HUES64 (cell line): ENCODE measurements around the gene MBNL2.

Experiments
- H3K27ac ChIP-seq: 2 replicates; pipeline ENCODE4 v1.7.0; 2013; ENCODE audit warnings: low read depth, low read length, inconsistent platforms
- H3K27me3 ChIP-seq: 2 replicates; pipeline ENCODE4 v1.6.1; 2013; ENCODE audit warnings: mild to moderate bottlenecking, low read length; ENCODE audit not compliant: insufficient read depth
- H3K36me3 ChIP-seq: 2 replicates; pipeline ENCODE4 v1.6.1; 2013; ENCODE audit warnings: mild to moderate bottlenecking, low read length; ENCODE audit not compliant: insufficient read depth
- H3K4me1 ChIP-seq: 2 replicates; pipeline ENCODE4 v1.6.1; 2013; ENCODE audit warnings: mild to moderate bottlenecking, low read length, moderate library complexity; ENCODE audit not compliant: insufficient read depth
- H3K4me3 ChIP-seq: 2 replicates; pipeline ENCODE4 v1.5.1; 2013; ENCODE audit warnings: mild to moderate bottlenecking, low read length, moderate library complexity
- H3K9ac ChIP-seq: 2 replicates; pipeline ENCODE4 v1.6.1; 2013; ENCODE audit warnings: mild to moderate bottlenecking, low read depth, low read length
- H3K9me3 ChIP-seq: 2 replicates; pipeline ENCODE4 v1.6.1; 2013; ENCODE audit warnings: low read depth, low read length; ENCODE audit not compliant: insufficient read depth
- WGBS: fragments of 150-250, 120-280 bp; methylation state at CpG from one replicate; pipeline ENCODE4 v1.1.7; 2013; ENCODE audit warnings: missing lambda C conversion rate; 5-methylcytosine and 5-hydroxymethylcytosine counted together

MBNL2 gene

DNA sequence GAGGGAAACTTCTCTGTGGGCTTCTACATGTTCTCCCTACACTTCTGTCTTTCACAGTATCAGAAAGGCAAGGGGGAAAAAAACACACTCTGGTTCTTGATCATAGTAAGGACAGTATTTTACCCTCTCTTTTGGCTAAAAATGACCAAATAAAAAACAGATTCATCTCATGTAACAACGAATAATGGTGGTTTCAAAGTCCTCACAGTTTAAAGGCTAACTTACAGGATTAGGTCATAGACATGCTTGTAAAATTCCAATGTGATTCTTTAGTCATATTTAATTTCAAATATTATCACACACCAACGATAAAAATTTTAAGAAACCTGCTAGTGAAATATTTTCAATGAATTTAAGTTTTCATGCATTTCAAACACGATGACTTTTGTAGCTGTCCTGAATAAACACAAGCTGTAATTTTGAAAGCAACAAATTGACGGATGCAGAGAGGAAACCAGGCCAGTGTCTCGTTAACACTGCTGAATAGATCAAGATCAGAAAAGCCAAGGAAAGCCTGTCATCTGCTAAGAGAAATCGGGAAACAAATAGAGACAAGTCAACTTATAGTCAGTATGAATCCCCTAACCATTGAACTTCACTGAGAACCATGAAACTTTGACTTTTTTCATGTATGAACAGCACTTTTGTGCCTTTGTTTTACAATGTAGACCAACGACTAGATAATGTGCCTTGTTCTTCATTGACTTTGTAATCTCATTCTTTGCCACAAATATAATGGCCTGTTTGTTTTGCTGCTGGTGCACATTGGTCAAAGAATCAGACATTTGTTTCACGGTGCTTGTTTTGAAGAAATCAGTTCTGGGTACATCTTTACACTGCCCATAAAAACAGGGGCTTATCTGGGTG, 22.0 kb downstream of the MBNL2 start:
- Histone ChIP-seq H3K36me3 (no peaks in the 10 kb centered on the region), H3K9me3 (no peaks in the 10 kb centered on the region), H3K4me1 (peaks cover 27% of the 10 kb centered on the region), H3K27me3 (peaks cover 13% of the 10 kb centered on the region; the same call in 1 of the 2 replicates), H3K9ac (no peak overlapping the region), H3K4me3 (no peak overlapping the region), H3K27ac (no peak overlapping the region)
- WGBS: 88% methylated on average over 7 of the region's 8 CpGs

DNA sequence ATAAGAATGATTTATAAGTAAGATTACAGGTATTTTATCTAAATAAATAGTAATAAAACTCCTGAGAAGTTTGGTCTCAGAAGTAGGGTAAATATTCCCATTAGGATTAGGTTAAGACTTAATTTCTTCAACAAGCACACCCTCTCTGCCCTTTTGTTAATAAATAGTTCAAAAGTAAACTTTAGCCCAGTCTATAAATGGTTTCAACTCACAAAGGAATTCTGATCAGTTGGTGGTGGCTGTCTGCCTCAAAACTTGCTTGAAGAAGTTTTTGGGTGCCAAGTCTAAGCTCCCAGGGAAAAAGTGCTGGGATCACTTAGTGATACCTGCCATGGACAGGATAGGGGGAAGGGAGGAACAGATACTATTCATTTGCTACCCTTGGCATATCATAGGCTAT, 22.9 kb downstream of the MBNL2 start:
- Histone ChIP-seq H3K36me3 (no peaks in the 10 kb centered on the region), H3K9ac (no peak overlapping the region), H3K4me1 (peaks cover 21% of the 10 kb centered on the region), H3K4me3 (no peak overlapping the region), H3K9me3 (no peaks in the 10 kb centered on the region), H3K27ac (no peak overlapping the region), H3K27me3 (peaks cover 6% of the 10 kb centered on the region; the same call in 1 of the 2 replicates)

DNA sequence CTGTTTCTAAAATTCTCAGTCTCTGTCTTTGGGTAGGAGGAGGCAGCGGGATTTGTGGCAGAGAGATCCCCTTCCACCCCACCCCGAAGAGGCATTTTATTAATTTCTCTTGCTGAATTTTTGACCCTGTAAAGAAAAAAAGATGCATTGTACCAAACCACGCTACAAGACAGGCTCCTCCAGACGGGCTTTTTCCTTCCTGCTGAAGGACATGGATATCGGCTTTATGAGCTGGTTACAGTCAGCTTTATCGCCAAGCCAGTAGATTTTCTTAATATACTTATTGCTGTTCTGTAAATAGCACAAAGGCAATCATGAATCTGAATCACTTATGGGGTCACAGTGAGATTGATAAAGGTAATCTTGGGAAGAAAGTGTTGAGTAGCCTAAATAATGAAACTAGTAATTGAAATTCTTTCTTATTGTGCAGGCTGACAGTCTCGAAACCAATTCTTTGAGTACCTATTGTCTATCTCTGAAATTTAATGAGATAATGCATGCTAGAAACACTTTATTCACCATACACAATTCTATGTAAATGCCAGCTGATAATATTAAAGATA, 24.5 kb downstream of the MBNL2 start:
- Histone ChIP-seq H3K36me3 (no peaks in the 10 kb centered on the region), H3K4me1 (peaks cover 9% of the 10 kb centered on the region; the same call in 1 of the 2 replicates), H3K4me3 (no peak overlapping the region), H3K9me3 (no peaks in the 10 kb centered on the region), H3K27me3 (peaks cover 4% of the 10 kb centered on the region; the same call in 1 of the 2 replicates), H3K27ac (no peak overlapping the region), H3K9ac (no peak overlapping the region)
- 95% methylated on average over 7 of the region's 7 CpGs for WGBS

DNA sequence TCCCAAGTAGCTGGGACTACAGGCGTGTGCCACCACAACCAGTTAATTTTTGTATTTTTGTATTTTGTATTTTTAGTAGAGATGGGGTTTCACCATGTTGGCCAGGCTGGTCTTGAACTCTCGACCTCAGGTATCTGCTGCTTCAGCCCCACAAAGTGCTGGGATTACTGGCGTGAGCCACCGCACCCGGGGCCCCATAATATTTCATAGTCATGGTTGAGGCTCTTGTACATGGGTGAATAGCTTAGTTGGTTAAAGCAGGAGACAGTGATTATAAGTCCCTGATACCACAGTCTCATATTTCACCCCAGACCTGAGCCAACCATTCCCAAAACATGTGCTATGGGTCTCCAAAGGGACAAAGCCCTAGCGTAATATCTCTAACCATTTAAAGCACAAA, 26.1 kb downstream of the MBNL2 start:
- H3K4me3 ChIP-seq: no peak overlapping the region
- no peaks in the 10 kb centered on the region for H3K9me3 ChIP-seq
- H3K36me3 ChIP-seq: no peaks in the 10 kb centered on the region
- no peaks in the 10 kb centered on the region for H3K27me3 ChIP-seq
- over 99% methylated on average over 5 of the region's 6 CpGs for WGBS
- no peak overlapping the region for H3K9ac ChIP-seq
- 0 out of 2 replicates have a peak, but pooled peaks cover 8% of the 10 kb centered on the region for H3K4me1 ChIP-seq
- H3K27ac ChIP-seq: no peak overlapping the region

DNA sequence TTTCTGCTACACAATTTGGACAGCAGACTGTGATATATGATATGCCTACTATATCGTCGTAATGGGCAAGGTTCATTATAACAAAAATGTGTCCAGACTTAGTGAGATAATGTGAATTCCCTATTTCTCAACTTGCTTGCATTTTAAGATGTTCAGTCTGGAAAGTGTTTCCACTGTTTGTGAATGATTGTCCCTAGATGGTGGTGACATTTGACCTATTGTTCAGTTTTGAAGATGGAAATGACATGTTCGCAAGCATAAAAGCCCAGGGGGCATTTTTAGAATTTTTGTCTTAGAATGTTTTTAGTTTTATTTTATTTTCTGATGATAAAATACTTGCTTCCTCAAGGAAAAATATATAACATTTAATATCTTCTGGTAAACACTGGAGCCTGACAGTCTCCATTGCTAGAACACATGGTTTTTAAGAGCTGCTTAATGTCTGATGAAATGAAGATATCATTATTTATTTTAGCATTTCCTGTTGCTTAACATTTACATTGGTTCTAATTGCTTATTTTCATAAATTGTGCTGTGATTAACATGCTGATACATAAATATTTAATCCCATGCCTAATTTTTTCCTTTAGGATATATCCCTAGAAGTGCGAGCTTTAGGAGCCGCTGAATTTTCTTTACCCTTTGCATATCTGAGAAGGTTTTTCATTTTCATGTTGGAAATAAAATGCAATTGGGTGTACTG, 27.1 kb downstream of the MBNL2 start:
- Histone ChIP-seq H3K9ac (no peak overlapping the region), H3K27ac (no peak overlapping the region), H3K27me3 (no peaks in the 10 kb centered on the region), H3K4me1 (0 out of 2 replicates have a peak, but pooled peaks cover 8% of the 10 kb centered on the region), H3K9me3 (no peaks in the 10 kb centered on the region), H3K36me3 (no peaks in the 10 kb centered on the region), H3K4me3 (no peak overlapping the region)
- over 99% methylated on average over 5 of the region's 5 CpGs for WGBS

DNA sequence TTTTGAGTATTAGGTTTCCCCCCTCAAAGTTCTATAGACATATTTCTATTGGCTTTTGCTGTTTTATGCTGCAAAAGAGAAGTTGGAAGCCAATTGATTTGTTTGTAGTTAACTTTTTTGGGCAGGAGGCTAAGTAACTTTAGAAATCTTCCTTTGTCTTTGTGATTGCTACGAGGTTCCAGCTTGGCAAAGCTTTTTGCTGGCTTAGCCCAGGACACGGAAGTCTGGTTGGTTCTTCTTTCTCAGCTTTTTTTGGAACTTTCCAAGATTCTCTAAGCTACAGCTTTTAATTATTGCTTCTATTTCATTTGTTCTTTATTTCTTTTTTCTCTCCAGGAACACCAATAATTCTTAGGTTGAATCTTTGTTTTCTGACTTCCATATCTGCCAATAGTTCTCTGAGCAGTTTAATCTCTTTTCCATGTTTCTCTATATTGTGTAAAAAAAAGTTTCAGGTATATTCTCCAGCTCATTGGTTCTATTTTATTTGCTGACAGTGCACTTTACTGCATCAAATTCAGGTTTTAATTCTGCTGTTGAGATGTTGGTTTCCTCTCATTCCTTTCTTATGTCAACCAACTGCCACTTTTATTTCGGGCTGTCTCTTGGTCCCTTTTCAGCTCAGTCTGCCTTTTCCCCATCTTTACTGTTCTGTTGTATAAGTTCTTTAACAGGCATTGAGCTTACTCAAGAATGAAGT, 27.8 kb downstream of the MBNL2 start:
- 0 out of 2 replicates have a peak, but pooled peaks cover 7% of the 10 kb centered on the region for H3K4me1 ChIP-seq
- WGBS: 79% methylated on average over 3 of the region's 3 CpGs

DNA sequence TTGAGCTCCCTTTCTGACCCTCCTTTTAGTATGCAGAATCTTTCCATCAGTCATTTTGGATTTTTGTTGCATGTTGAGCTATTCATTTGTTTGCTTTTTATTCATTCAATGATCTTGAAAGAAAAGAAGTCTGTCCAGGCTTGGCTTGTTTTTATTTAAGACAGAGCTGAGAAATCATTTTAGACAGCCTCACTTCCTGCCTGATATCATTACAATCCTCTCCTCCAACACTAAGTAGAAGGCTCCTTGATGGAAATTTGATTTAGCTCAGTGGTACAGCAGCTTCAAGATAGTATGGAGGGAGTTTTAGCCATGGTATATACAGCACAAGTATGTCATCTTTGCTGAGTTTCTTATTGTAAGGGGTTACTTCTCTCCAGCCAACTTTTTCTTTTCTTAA, 28.4 kb downstream of the MBNL2 start:
- Histone ChIP-seq H3K4me1 (0 out of 2 replicates have a peak, but pooled peaks cover 11% of the 10 kb centered on the region), H3K4me3 (no peak overlapping the region), H3K9ac (no peak overlapping the region), H3K27me3 (no peaks in the 10 kb centered on the region), H3K36me3 (no peaks in the 10 kb centered on the region), H3K9me3 (no peaks in the 10 kb centered on the region), H3K27ac (no peak overlapping the region)

More for the DNA sequence above, 27.8 kb downstream of the MBNL2 start:
- no peaks in the 10 kb centered on the region for H3K36me3 ChIP-seq
- no peak overlapping the region for H3K9ac ChIP-seq
- H3K4me3 ChIP-seq: no peak overlapping the region
- no peaks in the 10 kb centered on the region for H3K27me3 ChIP-seq
- H3K27ac ChIP-seq: no peak overlapping the region
- no peaks in the 10 kb centered on the region for H3K9me3 ChIP-seq

DNA sequence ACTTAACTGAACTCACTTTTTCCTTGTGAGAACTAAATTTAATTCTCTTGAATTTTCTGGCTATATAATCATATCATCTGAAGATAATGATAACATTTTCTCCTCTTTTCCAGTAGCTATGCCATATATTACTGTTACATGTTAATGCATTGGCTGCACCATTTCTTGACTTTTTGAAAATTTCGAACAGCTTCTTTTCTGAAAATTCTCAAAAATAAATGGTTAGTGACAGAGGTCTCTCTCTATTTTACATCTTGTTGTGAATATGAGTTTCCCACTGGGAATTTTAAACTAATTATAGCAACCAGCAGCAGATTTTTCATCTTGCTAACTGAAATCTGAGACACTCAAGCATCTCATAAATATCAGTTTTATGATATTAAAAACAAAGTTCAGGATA, 30.6 kb downstream of the MBNL2 start:
- WGBS: 100% methylated on average over 1 of the region's 1 CpG
- Histone ChIP-seq H3K9ac (no peak overlapping the region), H3K27ac (no peak overlapping the region), H3K27me3 (no peaks in the 10 kb centered on the region), H3K4me3 (no peak overlapping the region), H3K4me1 (peaks cover 25% of the 10 kb centered on the region), H3K9me3 (no peaks in the 10 kb centered on the region), H3K36me3 (no peaks in the 10 kb centered on the region)

DNA sequence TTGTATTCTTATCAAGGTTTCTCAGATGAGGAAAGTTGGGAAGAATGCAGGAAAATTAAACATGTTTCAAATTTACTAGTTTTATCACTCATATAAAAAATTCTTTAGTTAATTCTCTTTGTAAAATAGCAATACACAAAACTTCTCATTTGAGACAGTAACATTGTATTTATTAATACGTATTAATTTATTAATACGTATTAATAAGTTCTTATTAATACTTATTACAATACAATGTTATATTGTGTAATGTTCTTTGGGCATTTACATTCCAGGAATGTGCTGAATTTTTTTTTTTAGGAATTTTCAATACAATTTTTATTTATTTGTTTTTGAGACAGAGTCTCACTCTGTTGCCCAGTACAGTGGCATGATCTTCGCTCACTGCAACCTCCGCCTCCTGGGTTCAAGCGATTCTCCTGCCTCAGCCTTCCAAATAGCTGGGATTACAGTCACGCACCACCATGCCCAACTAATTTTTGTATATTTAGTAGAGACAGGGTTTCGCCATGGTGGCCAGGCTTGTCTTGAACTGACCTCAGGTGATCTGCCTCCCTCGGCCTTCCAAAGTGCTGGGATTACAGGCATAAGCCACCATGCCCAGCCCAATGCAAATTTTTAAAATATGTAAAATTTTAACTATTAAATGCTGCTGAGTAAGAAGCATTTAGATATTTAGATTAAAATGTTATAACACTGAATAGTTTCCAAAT, 31.6 kb downstream of the MBNL2 start:
- 98% methylated on average over 6 of the region's 8 CpGs for WGBS
- Histone ChIP-seq H3K9ac (no peak overlapping the region), H3K27me3 (no peaks in the 10 kb centered on the region), H3K36me3 (no peaks in the 10 kb centered on the region), H3K27ac (no peak overlapping the region), H3K4me1 (peaks cover 33% of the 10 kb centered on the region), H3K9me3 (no peaks in the 10 kb centered on the region), H3K4me3 (no peak overlapping the region)

DNA sequence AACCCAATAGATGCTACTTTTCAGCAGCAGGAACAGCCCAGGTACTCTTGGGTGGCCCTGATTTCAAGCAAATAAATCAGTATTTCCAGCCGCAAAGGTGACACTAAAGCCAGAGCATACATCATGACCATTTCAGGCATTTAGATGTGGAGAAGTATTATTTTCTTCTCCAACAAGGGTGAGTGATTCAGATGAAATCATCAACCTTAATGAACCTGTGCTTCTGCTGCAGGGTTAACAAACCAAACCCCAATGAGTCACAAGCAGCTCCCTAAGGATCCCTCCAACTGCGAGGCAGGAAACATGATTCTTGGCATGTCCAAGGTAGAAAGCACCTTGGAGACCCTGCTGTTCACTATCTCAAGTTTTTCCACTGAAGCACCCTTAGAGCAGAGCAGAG, 32.7 kb downstream of the MBNL2 start:
- Histone ChIP-seq H3K4me3 (no peak overlapping the region), H3K27ac (no peak overlapping the region), H3K9me3 (no peaks in the 10 kb centered on the region), H3K9ac (no peak overlapping the region), H3K36me3 (no peaks in the 10 kb centered on the region), H3K4me1 (peaks cover 33% of the 10 kb centered on the region), H3K27me3 (no peaks in the 10 kb centered on the region)
- WGBS: 83% methylated on average over 2 of the region's 2 CpGs
